Vagina (tissue), 2 donors: ENCODE data around the gene PI4KB.

ENCODE experiments used
- POLR2A ChIP-seq, 2 donors: fragments of 450-650 bp; IDR thresholded peaks; one replicate each; pipeline ENCODE4 v1.6.1; 2017; ENCODE audit warnings: antibody characterized with exemption in 2 of 2, mild to moderate bottlenecking in 2 of 2, moderate library complexity in 2 of 2
- POLR2AphosphoS5 ChIP-seq, 2 donors: sonication (generic); formaldehyde crosslinking; IDR thresholded peaks; one replicate each; pipeline ENCODE4 v1.9.0; 2017; ENCODE audit warnings: antibody characterized with exemption in 2 of 2, mild to moderate bottlenecking in 2 of 2, low read depth in 1 of 2; ENCODE audit not compliant: insufficient read depth in 1 of 2

DNA sequence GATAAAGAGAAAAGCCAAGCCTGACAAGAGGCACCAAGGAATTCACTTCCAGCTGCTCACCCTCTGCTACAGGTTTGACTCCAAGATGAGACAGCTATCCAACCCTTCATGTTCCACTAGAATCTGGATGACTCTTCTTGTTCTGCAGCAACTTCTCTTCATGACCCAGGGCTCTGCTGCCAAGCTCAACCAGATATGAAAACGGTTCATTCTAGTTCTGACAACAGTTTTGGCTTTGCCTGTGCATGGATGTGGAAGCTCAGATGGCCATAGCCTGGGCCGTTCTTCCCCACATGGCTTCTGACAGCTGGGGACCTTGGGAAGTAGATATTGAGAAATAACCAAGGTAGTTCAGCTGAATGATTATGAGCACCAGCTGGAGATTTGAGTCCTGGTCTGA lies 13.7 kb downstream of the PI4KB start:
- TF ChIP-seq POLR2AphosphoS5 (IDR thresholded peaks at IDR 0.05; ENCODE audit: insufficient read depth in 1 of 2, low read depth in 1 of 2) = no peak
- no peak for TF ChIP-seq POLR2A (IDR thresholded peaks at IDR 0.05)
